ENCODE results near the gene SCARB1. TPM values are rescaled to one million over a fixed set of nuclear protein-coding genes. Genes with fewer than 3 reads are reported as not detected.
A peak's percentile ranks its signal among the peaks of the same experiment; 100 is the strongest.

The SCARB1 gene
- total RNA-seq, 1 experiment from 2014 or later, result 107 TPM

GRCh38 chr12:124756166-124756565, 107.5 kb downstream of the SCARB1 start:
- in situ Hi-C loops (cut with HindIII; ENCODE audit: low sequenced_read_pairs), result loop anchor here (10.0 kb wide), 1 partner anchor 151 kb away; no protein-coding TSS in a partner anchor
- DNase-seq (ENCODE audit: low spot score), result no peak

DNA sequence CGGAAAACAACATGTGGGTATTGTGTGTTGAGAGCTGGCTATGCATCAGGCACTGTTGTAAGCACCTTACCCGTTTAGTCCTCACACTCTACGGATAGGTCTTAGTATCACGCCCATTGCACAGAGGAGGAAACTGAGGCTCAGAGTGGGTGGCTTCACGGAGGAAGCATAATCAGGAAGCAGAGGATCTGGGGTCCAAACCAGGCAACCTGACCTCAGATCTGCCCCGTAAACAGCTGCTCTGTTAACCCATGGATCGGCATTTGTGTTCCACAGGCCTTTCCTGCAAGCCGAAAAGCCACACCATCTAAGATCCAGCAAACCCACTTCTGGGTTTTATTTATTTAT, 107.9 kb downstream of the SCARB1 start:
- no peak for DNase-seq (ENCODE audit: low spot score)
- in situ Hi-C loops (cut with HindIII; ENCODE audit: low sequenced_read_pairs), result loop anchor here (10.0 kb wide), 1 partner anchor 151 kb away; no protein-coding TSS in a partner anchor

DNA sequence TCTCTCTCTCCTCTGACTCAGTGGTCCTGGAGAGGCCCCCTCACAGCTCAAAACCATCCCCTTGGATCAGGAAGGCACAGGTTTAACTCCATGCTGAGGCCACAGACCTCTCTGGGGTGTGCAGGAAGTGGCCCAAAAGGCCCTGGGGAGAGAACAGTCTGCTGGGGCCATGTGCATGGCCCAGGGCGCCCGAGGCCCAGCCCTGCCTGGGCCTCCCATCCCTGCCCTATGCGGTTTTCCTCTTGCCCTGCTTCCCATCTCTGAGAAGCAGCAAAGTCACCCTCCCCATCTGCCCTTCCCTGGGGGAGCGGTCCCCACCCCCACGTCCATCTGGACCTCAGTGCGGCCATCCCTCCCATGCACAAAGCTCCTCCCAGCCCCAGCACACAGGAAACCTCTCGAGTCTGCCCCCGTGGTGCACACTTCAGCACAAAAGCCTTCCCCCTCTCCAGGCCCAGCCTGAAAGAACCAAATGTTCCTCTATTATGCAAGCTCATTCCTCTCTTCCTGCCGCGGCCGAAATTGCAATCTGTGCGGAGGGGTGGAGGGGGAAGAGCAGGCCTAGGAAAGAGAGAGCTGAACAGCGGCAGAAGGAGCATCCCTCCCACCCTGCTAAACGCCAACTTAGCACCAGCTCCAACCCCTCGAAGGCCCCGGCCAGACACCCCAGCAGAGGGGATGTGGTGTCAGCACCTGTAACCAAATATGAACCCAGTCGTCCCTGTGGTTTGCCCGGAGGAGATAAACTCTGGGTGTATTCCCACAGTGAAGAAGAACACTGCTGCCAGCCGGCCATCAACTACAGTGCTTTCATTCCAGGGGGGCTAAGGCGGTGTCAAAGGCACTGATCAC, 108.5 kb downstream of the SCARB1 start:
- peak; percentile 98 for DNase-seq (ENCODE audit: low spot score)
- in situ Hi-C loops (cut with HindIII; ENCODE audit: low sequenced_read_pairs), result loop anchor here (10.0 kb wide), 1 partner anchor 150 kb away; no protein-coding TSS in a partner anchor

- in situ Hi-C loops (cut with HindIII; ENCODE audit: low sequenced_read_pairs), result loop anchor here (10.0 kb wide), 1 partner anchor 150 kb away; no protein-coding TSS in a partner anchor
- peak; percentile 55 for DNase-seq (ENCODE audit: low spot score)
Measured at GRCh38 chr12:124754491-124754890, 109.2 kb downstream of the SCARB1 start.

DNA sequence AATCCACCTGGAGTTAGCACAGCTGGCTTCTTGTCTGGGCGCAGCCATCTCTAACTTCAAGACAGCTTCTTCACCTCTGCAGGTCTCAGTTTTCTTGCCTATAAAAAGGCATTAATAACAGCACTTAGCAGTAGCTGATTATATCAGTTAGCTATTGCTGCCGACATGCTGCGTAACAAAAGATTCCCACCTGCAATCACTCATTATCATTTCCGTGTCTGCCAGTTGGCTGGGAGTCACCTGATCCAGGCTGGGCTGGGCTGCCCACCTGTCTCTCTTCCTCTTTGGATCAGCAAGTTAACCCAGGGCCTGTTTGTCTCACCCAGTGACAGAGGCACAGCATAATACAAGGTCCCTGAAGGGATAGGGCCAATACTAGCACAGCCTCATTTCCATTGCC, 109.7 kb downstream of the SCARB1 start:
- in situ Hi-C loops (cut with HindIII; ENCODE audit: low sequenced_read_pairs), result loop anchor here (10.0 kb wide), 1 partner anchor 149 kb away; no protein-coding TSS in a partner anchor
- no peak for DNase-seq (ENCODE audit: low spot score)

GRCh38 chr12:124753228-124753591, 110.5 kb downstream of the SCARB1 start:
- in situ Hi-C loops (cut with HindIII; ENCODE audit: low sequenced_read_pairs), result loop anchor here (10.0 kb wide), 1 partner anchor 148 kb away; no protein-coding TSS in a partner anchor
- no peak for DNase-seq (ENCODE audit: low spot score)

DNA sequence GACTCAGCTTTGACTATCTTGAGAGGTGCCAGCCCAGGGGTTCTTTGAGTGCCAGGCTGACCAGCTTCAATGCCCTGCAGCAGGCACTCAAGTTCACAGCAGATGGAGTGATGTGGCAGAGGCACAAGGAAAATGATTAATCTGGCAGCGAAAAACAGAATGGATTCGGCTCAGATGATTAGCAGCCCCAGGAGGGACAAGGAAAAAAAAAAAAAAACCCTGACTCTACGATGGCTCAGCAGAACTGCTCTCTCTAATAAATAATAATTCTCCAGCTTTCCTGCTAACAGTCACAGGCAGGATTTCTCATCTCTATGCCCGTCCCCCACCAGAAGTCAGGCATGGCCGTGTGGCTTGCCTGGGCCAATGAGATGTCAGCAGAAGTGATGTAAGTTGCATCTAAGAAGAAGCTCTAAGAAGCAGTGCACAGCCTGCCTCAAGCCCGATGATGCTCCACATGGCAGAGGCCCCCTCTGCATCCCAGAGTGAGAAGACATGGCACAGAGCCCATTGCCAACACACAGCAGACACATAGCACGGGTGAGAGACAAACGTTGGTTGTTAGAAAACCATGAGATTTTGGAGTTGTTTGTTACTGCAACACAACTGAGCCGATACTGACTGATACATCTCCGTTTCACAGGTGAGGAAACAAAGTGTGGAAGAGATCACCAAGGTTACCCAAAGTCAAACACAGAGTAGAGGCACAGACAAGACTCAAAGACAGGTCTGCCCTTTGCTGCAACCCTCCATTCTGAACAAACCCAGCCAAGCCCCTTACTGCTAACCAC, 111.0 kb downstream of the SCARB1 start:
- peak; percentile 89 for DNase-seq (ENCODE audit: low spot score)
- in situ Hi-C loops (cut with HindIII; ENCODE audit: low sequenced_read_pairs), result loop anchor here (10.0 kb wide), 1 partner anchor 148 kb away; no protein-coding TSS in a partner anchor

DNA sequence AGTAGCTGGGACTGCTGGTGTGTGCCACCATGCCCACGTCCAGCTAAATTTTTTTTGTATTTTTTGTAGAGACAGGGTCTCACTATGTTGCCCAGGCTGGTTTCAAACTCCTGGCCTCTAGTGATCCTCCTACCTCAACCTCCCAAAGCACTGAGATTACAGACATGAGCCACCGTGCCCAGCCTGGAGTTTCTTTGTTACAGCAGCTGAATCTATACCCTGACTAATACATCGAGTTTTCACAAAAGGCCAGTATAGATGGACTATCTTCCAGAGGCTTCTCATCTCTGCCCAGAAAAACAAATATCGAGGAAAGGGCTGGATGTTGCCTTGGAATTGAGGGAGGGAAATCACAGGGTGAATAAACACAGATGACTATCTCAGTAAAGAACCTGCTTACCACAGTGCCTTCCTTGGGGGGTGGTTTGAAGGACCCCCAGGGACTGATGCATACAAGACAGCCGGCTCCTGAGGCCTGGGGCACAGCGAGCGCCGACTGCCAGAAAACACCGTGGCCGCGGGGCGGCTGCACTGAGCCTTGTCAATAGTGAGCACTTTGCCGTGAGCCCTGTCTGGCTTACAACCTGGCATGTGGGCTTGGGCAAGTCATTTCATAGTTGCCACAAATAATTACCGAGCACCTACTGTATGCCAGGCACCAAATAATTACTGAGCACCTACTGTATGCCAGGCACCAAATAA, 111.9 kb downstream of the SCARB1 start:
- in situ Hi-C loops (cut with HindIII; ENCODE audit: low sequenced_read_pairs), result loop anchor here (10.0 kb wide), 1 partner anchor 147 kb away; no protein-coding TSS in a partner anchor
- DNase-seq (ENCODE audit: low spot score), result no peak

GRCh38 chr12:124750787-124751471, 112.7 kb downstream of the SCARB1 start:
- DNase-seq (ENCODE audit: low spot score), result no peak

DNA sequence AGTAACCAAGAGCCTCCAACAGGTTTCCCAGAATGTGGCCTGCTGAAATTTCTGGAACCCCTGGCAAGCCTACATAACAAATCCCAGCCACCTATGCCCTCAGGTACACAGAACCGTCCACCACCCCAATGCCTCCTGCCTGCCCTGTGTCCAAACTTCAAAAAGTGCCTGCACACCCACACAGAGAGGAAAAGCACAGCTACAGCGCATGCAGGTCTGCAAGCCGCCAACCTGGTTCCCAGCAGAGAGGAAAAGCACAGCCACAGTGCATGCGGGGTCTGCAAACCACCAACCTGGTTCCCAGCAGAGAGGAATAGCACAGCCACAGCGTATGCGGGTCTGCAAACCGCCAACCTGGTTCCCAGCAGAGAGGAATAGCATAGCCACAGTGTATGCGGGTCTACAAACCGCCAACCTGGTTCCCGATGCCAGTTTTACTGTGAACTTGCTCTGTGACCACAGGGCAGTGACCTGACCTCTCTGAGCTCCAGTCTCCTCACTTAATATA, 113.5 kb downstream of the SCARB1 start:
- in situ Hi-C loops (cut with HindIII; ENCODE audit: low sequenced_read_pairs), result loop anchor here (10.0 kb wide), 1 partner anchor 145 kb away; no protein-coding TSS in a partner anchor

More at GRCh38 chr12:124750787-124751471, 112.7 kb downstream of the SCARB1 start:
- in situ Hi-C loops (cut with HindIII; ENCODE audit: low sequenced_read_pairs), result loop anchor here (10.0 kb wide), 1 partner anchor 146 kb away; no protein-coding TSS in a partner anchor

GRCh38 chr12:124749725-124750124, 113.9 kb downstream of the SCARB1 start:
- no peak for DNase-seq (ENCODE audit: low spot score)
- in situ Hi-C loops (cut with HindIII; ENCODE audit: low sequenced_read_pairs), result loop anchor here (10.0 kb wide), 1 partner anchor 145 kb away; no protein-coding TSS in a partner anchor

More for the DNA sequence above, 113.5 kb downstream of the SCARB1 start:
- DNase-seq (ENCODE audit: low spot score), result no peak

DNA sequence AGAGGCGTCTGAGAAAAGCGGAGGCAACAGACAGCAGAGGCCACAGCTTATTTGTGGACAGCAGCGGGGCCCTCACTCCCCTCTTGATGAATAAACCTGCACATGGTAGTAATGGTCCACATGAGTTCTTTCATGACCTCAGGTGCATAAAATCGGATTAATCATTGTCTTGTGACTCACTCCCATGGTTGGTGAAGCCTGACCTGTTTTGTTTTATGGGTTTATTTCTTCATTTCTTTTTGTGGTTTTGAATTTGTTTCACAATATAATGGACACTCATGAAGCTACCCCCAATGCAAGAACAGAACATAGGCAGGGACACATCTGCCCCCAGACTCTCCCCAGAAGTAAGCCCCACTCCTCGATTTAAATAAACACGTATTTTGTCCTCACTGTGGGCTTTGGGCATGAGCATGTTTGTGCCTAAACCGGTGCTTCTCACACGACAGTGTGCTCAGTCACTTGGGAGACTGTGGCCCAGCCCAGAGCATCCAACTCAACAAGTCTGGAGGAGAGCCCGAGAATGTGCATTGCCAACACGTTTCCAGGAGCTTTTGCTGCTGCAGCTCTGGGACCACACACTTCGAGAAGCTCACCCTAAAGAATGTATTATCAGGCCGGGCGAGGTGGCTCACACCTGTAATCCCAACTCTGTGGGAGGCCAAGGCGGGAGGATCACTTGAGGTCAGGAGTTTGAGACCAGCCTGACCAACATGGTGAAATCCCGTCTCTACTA, 116.1 kb downstream of the SCARB1 start:
- no peak for DNase-seq (ENCODE audit: low spot score)
- in situ Hi-C loops (cut with HindIII; ENCODE audit: low sequenced_read_pairs), result no loop called here

- in situ Hi-C loops (cut with HindIII; ENCODE audit: low sequenced_read_pairs), result no loop called here
Measured at GRCh38 chr12:124746649-124747425, 116.8 kb downstream of the SCARB1 start.

GRCh38 chr12:124745891-124746570, 117.6 kb downstream of the SCARB1 start:
- in situ Hi-C loops (cut with HindIII; ENCODE audit: low sequenced_read_pairs), result no loop called here
- DNase-seq (ENCODE audit: low spot score), result peak; percentile 94

More at GRCh38 chr12:124746649-124747425, 116.8 kb downstream of the SCARB1 start:
- no peak for DNase-seq (ENCODE audit: low spot score)

- DNase-seq (ENCODE audit: low spot score), result no peak
- in situ Hi-C loops (cut with HindIII; ENCODE audit: low sequenced_read_pairs), result no loop called here
Measured at GRCh38 chr12:124745465-124745890, 118.2 kb downstream of the SCARB1 start.
